ENCODE measurements around the gene ARMCX4.
"Not testable (repeated sequence)": the region's sequence is repeated elsewhere in the genome, so short reads cannot be mapped to it uniquely, and the experiment has no call there.

Gene ARMCX4

DNA sequence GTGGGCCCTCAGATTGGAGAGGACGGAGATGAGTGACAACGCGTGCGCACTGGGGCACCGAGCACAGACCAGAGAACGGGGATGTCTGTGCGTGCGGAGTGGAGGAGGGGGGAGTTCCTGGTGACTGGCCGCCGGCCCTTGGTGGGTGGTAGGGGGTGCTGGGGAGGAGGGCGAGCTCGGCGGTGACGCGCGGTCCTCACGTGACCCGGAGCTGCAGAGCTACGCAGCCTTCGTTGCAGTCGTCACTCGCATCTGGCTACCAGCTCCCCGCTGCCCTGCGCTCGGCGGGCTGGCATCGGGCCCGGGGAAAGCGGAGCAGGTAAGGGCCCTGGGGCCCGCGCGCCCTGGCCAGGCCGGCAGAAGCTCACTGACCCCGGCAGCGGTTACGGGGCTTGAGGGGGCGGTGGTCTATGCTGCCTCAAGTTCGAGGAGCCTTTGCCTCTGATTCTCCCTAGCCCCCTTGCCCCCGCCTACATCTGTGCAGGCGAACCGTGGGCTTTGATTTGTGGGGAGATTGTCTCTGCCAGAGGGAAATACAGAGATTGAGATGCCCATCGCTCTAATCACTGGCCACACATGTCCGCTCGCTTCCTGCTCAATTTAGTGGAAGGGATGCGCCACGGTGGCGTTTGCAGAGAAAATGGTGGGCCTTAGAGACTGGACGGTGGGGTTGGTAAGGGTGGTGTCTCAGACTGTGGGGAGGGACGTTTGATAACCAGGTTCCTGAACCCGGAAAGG is at the start of gene ARMCX4:
TSS of gene ARMCX4 (plus strand) at position 245 of the 738 bp plus-strand sequence. CDS start 3,134 bp downstream, outside the sequence.
- peak; percentile 13 for DNase-seq (ENCODE audit: low read depth)

DNA sequence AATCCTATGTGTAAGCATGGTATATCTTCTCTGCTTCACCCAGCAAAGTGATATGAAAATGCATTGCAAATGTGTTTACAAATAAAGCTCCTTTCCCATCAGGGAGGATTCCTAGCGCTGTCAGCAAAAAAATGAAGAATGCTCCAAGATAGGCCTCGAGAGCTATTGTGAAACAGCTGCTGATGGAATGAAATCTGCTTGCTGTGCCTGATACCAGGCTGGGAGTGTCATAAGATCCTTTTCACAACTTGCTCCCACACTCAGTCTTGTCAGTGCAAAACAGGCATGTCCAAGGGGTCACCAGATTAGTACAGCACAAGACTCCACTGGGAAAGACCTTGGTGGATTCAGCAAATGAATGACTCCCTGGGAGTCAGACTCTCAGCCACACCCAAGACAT is 43.2 kb upstream of the ARMCX4 start:
- no peak for DNase-seq (ENCODE audit: low read depth)

DNA sequence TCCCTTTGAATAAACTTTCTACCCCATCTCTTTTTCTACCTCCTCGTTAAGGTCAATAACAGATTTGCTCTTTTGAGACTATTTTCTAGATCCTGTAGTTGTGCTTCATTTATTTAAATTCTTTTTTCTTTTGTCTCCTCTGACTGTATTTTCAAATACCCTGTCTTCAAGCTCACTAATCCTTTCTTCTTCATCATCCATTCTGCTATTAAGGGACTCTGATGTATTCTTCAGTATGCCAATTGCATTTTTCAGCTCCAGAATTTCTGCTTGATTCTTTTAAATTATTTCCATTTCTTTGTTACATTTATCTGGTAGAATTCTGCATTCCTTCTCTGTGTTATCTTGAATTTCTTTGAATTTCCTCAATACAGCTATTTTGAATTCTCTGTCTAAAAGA is 36.0 kb upstream of the ARMCX4 start:
- no peak for DNase-seq (ENCODE audit: low read depth)

DNA sequence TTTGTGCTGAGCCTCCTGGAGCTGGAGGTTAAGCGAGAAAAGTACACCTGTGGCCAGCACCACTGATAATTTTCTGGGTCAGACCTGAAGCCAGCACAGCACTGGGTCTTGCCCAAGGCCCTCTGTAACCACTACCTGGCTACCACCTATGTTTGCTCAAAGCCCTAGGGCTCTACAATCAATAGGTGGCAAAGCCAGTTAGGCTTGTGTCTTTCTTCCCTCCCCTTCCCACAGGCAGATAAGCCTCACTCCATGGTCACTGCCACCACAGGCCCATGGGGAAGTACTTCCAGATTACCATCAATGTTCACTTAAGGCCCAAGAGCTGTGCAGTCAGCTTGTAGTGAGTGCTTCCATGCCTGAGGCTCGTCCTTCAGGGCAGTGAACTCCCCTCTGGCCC is 35.2 kb upstream of the ARMCX4 start:
- no peak for DNase-seq (ENCODE audit: low read depth)

DNA sequence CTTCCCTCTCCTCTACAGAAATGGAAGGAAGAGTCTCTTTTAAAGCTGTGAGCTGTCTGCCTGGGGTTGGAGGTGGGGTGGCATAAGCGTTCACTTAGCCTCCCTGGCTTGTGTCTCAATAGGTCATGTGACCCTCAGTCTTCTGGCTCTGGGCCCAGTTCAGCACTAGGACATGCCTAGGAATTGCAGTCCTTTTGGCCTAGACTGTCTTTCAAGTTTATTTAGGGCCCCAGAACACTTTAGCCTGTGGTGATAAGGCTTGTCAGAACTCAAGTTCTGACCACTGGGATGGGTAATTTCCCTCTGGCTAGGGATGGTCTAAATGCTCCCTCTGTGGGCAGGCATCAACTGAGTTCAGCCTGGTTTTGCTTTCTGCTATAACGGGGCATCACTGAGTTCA is 34.3 kb upstream of the ARMCX4 start:
- DNase-seq (ENCODE audit: low read depth), result no peak

DNA sequence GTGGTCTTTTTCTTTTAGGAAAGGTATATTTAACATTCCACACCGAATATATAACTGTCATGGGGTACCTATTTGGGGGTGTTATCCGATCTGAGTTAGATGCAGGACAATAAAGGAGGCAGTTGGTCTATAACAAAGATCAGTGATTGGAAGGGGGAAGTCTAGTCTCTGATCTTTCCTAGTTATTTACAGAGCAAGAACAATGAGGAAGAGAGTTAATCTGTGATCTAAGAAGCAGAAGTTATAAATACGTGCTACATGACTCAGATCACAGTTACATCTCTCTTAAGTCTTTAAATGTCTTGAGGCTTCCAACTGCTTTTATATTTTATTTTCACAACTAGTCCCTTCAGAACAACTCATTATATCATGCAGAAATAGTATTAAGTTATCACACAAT is 33.2 kb upstream of the ARMCX4 start:
- no peak for DNase-seq (ENCODE audit: low read depth)

DNA sequence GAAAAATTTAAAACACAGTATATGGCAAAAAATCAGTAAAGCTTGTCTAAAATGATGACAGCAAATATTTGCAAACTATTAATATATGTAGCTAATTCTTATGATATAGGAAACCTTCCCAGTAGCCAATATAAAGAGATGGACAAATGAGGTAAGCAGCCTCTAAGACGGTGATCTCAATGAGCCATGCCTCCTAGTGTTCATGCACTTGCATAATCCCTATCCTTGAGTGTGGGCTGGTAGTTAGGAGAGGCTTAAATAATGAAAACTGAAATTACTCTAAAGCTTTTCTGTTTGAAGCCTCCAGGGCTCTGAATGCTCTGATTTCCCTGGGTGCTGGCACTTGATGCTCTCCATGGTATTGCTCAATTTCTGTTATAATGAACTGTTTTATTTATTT is 24.6 kb upstream of the ARMCX4 start:
- DNase-seq (ENCODE audit: low read depth), result no peak

DNA sequence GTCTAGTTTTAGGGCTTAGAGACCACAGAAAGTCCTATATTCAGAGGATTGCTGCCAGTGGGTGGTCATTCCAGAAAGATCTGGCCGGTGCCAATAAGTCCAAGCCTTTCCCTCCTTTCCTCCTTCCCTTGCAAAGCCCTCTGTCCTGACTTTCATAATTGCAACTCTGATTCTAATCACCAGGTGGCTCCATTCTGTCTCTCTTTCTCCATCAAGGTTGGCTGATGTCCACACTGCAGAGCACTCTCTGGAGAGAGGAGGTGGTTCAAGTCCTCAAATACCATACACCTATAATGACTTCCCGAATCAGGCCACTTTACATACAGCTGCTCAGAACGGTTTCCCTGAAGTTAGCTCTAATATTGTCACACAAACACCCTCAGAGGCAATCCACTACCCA is 22.4 kb upstream of the ARMCX4 start:
- no peak for DNase-seq (ENCODE audit: low read depth)

DNA sequence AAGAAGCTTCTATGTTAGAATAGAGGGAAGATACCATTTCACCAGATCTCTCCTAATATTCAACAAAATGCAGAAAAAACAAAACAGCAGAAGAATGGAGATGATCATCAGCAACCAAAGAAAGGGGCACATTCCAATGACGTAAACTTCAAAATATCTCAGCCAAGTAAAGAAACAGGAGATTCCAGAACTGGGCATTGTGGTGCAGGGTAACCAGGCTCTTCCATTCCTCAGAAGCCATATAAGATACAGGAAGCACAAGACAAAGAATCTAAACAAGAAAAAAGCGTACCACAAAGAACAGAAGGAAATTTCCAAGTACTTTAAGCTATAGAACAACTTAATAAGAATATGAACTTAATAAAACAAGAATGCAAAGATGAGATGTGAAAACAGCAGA is 6.9 kb upstream of the ARMCX4 start:
- DNase-seq (ENCODE audit: low read depth), result no peak

DNA sequence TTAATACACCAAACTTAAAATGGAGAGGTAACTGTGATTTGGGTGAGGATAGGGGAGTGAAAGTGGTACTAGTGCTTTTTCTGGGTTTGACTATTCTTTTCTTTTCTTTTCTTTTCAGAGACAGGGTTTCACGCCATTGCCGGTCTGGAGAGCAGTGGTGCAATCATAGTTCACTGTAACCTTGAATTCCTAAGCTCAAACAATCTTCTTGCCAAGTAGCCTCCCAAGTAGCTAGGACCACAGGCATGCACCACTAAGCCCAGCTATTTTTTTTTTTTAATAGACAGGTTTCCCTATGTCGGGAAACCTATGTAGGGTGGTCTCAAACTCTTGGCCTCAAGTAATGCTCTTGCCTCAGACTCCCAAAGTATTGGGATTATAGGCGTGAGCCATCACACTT is 3.0 kb upstream of the ARMCX4 start:
- no peak for DNase-seq (ENCODE audit: low read depth)

DNA sequence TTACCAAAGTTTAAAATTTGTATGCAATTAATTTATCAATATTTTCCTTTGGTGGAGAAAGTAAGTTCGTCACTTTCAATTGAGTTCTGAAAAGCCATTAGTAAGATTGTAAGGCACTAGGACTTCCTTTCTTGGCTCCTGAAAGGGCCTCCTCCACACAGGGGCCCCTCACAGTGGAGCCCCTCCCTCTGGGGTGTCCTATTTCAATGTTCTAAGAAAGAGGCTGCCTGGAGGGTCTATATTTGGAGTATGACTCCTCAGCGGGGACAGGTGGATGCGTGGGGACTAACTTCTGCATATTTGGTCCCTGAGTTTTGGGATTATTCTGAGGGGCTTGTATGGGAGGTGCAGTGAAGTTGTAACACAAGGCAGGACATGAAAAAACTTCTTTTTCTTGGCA is 1.6 kb upstream of the ARMCX4 start:
- DNase-seq (ENCODE audit: low read depth), result no peak

DNA sequence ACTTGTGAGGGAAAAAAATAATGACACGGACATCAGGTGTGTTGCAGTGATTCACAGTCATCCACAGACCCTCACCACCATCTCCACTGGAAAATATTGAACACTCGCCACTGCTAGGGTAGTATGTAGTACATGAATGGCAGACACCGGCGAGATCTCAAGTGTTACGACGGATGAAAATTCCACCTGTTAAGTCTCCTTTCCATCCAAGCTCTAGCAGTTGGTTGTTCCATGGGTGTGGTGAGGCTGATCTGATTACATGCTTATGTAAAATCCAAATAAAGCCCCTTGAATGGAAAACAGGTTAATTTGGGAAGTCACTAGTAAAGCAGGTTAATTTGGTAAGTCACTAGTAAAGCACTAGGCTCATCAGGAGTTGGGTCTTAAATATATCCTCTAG is 1.1 kb upstream of the ARMCX4 start:
- no peak for DNase-seq (ENCODE audit: low read depth)

DNA sequence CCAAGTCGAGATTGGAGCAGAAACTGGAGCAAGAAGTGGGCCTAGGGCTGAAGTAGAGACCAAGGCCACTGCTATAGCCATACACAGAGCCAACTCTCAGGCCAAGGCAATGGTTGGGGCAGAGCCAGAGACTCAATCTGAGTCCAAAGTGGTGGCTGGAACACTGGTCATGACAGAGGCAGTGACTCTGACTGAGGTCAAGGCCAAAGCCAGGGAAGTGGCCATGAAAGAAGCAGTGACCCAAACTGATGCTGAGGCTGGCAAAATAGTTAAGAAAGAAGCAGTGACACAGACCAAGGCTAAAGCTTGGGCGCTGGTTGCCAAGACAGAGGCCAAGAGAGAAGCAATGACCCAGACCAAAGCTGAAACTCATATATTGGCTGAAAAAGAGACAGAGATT is 3.5 kb downstream of the ARMCX4 start:
- DNase-seq (ENCODE audit: low read depth), result no peak

DNA sequence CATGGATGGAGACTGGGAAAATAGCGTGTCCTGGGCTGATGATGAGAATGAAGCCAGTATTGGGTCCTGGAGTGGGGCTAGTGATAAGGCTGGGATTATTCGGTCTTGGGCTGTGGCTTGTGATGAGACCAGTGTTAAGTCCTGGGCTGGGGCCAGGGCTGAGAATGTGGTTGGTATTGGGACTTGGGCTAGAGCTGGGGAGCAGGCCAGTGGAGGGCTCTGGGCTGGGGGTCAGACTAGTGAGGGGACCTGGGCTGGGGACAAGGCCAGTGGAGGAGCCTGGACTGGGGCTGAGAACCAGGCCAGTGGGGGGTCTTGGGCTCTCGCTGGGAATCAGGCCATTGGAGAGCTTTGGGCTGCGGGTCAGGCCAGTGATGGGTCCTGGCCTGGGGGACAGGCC is 6.7 kb downstream of the ARMCX4 start:
- DNase-seq (ENCODE audit: low read depth), result no peak

DNA sequence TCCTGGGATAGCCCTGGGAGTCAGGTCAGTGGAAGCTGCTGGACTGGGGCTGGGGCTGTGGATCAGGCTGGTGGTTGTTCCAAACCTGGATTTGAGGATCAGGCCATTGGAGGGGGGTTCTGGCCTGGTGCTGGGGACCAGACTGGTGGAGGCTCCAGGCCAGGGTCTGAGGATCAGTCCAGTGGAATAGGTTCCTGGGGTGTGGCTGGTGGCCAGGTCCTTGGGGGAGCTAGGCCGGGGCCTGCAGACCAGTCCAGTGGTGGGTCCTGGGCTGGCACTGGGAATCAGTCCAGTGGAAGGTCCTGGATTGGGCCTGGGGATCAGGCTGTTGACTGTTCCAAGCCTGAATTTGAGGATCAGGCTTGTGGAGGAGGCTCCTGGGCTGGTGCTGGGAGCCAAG is 8.0 kb downstream of the ARMCX4 start:
- no peak for DNase-seq (ENCODE audit: low read depth)

DNA sequence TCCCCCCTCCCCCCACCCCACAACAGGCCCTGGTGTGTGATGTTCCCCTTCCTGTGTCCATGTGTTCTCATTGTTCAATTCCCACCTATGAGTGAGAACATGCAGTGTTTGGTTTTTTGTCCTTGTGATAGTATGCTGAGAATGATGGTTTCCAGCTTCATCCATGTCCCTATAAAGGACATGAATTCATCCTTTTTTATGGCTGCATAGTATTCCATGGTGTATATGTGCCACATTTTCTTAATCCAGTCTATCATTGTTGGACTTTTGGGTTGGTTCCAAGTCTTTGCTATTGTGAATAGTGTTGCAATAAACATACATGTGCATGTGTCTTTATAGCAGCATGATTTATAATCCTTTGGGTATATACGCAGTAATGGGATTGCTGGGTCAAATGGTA is 17.7 kb downstream of the ARMCX4 start:
- DNase-seq (ENCODE audit: low read depth), result not testable (repeated sequence)

DNA sequence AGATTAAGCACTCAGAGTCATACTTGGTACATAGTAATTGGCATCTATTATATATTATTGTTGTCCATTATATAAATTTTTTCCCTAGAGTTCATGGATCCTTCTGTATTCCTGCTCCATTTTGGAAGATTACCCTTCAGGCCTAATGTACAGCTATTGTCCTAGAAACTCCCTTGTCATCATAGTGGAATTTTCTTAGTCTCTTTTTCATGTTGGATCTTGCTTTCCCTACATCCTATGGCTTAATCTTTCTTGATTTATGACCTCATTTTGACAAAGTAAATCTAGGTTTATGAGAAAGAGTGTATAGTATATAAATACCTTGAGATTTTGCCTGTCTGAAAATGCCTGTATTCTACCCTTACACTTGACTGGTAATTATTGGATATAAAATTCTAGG is 22.1 kb downstream of the ARMCX4 start:
- no peak for DNase-seq (ENCODE audit: low read depth)

DNA sequence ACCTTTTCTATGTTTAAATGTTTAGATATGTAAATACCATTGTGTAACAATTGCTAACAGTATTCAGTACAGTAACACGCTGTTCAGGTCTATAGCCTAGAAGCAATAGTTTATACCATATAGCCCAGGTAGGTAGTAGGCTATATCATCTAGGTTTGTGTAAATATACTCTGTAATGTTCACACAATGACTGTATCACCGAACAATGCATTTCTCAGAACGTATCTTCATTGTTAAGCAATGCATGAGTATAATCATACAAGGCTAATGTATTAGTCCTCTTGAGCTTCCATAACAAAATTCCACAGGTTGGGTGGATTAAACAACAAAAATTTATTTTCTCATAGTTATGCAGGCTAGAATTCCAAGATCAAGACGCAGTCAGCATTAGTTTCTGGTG is 22.7 kb downstream of the ARMCX4 start:
- no peak for DNase-seq (ENCODE audit: low read depth)

DNA sequence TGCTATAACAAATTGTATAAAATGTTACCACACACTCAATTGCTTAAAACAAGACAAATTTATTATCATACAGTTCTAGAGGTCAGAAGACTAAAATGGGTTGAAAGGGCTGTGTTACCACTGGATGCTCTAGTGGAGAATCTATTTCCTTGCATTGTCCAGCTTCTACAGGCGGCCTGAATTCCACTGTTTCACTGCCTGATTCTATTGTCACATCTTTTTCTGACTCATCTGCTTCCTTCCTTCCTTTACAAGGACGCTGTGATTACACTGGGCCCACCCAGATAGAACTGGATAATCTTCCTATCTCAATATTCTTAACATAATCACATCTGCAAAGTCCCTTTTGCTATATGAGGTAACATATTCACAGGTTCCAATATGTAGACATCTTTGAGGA is 45.7 kb downstream of the ARMCX4 start:
- DNase-seq (ENCODE audit: low read depth), result no peak

All from activated gamma-delta T cell treated with anti-CD3 and anti-CD28 coated beads, Interleukin-2, amount 50 U/mL, for 16 hours (primary cell).